Panc1 (cell line): ENCODE data around the gene MED8. TPM values are rescaled to one million over a fixed set of nuclear protein-coding genes. Genes with fewer than 3 reads are reported as not detected.

Experiments
- ATAC-seq: fragments of 200-7000 bp; cut with Tn5 transposase; 2 replicates; pipeline ENCODE4 v1.9.1; 2020; ENCODE audit warnings: mild to moderate bottlenecking, moderate library complexity
- BruUV-seq: library from RNA; stranded (reverse); fragments of 400-500 nt; replicated peaks from 2 replicates; lab custom pipeline; 2021; lab: Mats Ljungman, UMichigan
- CTCF ChIA-PET: fragments of 300-600 bp; sonication (Branson Sonifier 250); formaldehyde crosslinking; loops from one replicate; lab custom pipeline; 2022; ENCODE audit warnings: antibody characterized with exemption; lab: Charles Lee
- POLR2A ChIA-PET: fragments of 300-600 bp; sonication (Branson Sonifier 250); formaldehyde crosslinking; loops from one replicate; lab custom pipeline; 2022; ENCODE audit warnings: antibody characterized with exemption; lab: Charles Lee
- DNase-seq: peaks from one replicate; pipeline ENCODE4 v3.0.0-alpha.2; 2010; ENCODE audit warnings: low read depth, low spot score
- H3K27ac ChIP-seq: 2 replicates; pipeline ENCODE4 v1.5.1; 2011; ENCODE audit warnings: mild to moderate bottlenecking, low read length, inconsistent platforms
- H3K27me3 ChIP-seq: fragments of 200-500 bp; sonication (Bioruptor generic); 2 replicates; pipeline ENCODE4 v1.6.0; 2014; ENCODE audit warnings: low read length, inconsistent platforms; ENCODE audit not compliant: control insufficient read depth, insufficient read depth
- H3K36me3 ChIP-seq: fragments of 200-500 bp; sonication (Bioruptor generic); 2 replicates; pipeline ENCODE4 v1.5.1; 2014; ENCODE audit warnings: inconsistent platforms, mild to moderate bottlenecking, low read length, moderate library complexity; ENCODE audit not compliant: control insufficient read depth, insufficient read depth
- H3K4me1 ChIP-seq: 2 replicates; pipeline ENCODE4 v1.5.1; 2011; ENCODE audit warnings: inconsistent platforms, mild to moderate bottlenecking, low read length, moderate library complexity; ENCODE audit not compliant: control insufficient read depth, insufficient read depth
- H3K4me3 ChIP-seq, 2 experiments: 2 replicates each; pipeline ENCODE4 v1.5.1; 2011 to 2012; ENCODE audit warnings: low read depth in 2 of 2, low read length in 2 of 2, mild to moderate bottlenecking in 2 of 2, inconsistent platforms in 1 of 2, moderate library complexity in 1 of 2
- H3K9me3 ChIP-seq: fragments of 200-500 bp; sonication (Bioruptor generic); 2 replicates; pipeline ENCODE4 v1.5.1; 2014; ENCODE audit warnings: low read depth, mild to moderate bottlenecking, inconsistent platforms, low read length, moderate library complexity; ENCODE audit not compliant: control insufficient read depth, insufficient read depth
- CTCF ChIP-seq: fragments of 450-650 bp; IDR thresholded peaks from 2 replicates; pipeline ENCODE4 v1.5.1; 2017; ENCODE audit warnings: mild to moderate bottlenecking
- POLR2AphosphoS5 ChIP-seq: IDR thresholded peaks from 2 replicates; pipeline ENCODE4 v1.6.1; 2012; ENCODE audit warnings: mild to moderate bottlenecking, low read depth, low read length, moderate library complexity
- SIN3A ChIP-seq: IDR thresholded peaks from 2 replicates; pipeline ENCODE4 v1.6.1; 2012; ENCODE audit warnings: low read depth, mild to moderate bottlenecking, low read length, moderate library complexity, borderline replicate concordance; ENCODE audit not compliant: insufficient read depth
- TCF7L2 ChIP-seq: IDR thresholded peaks from 2 replicates; pipeline ENCODE4 v1.6.1; 2011; ENCODE audit warnings: mild to moderate bottlenecking, low read depth, low read length, inconsistent platforms
- in situ Hi-C: cut with HindIII; loops from 2 replicates; pipeline ENCODE4 v1.10.0; 2016; ENCODE audit warnings: low sequenced_read_pairs, low pct_unique_long_range_greater_than_20kb
- intact Hi-C: fragments of 100-400 bp; cut with micrococcal nuclease; formaldehyde crosslinking; loops from one replicate; pipeline ENCODE4 v1.10.0; 2022; ENCODE audit not compliant: unreplicated experiment
- total RNA-seq: library from RNA; stranded (reverse); gene quantifications from one replicate; pipeline ENCODE4 v1.2.1, GENCODE V29; 2021; ENCODE audit not compliant: unreplicated experiment
- TF ChIP-seq, protein P1 (sequence below), 2 experiments: IDR thresholded peaks; 2 replicates each; pipeline ENCODE4 v1.6.1; 2011 to 2012; ENCODE audit warnings: low read depth in 2 of 2, control low read depth in 1 of 2, low read length in 1 of 2, mild to moderate bottlenecking in 1 of 2, moderate library complexity in 1 of 2; ENCODE audit not compliant: insufficient read depth in 1 of 2

Gene MED8
- total RNA-seq, 1 experiment from 2014 or later = 50.8 TPM

DNA sequence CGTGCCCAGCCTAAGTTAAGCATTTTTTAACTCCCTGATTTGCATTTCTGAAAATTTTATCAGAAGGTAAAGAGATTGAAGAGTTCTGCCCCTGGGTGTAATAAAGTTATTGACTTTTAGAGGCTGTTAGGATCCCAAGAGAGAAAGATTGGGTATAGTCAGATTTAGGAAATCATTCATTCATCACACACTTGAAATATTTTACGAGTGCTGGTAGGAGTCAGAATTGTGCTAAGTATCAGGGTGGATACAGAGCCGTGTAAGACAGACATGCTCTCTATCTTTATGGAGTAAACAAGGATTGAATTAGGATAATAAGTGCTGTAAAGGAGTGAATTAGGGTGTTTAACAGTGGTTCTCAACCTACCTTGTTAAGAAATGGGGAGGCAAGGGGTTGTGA is 3.1 kb upstream of the MED8 start:
- H3K27ac ChIP-seq = no peak overlapping the region
- peaks cover 8% of the 10 kb centered on the region; the same call in 1 of the 2 replicates for H3K36me3 ChIP-seq
- DNase-seq (no peak), ATAC-seq (no peak)
- intact Hi-C loops (no loop called here), in situ Hi-C loops (no loop called here)
- no TSS peak for BruUV-seq
- ChIA-PET POLR2A (no interaction called here), CTCF (no interaction called here)
- H3K4me1 ChIP-seq = peaks cover 14% of the 10 kb centered on the region
- no peaks in the 10 kb centered on the region for H3K9me3 ChIP-seq
- no peaks in the 10 kb centered on the region for H3K27me3 ChIP-seq
- H3K4me3 ChIP-seq = no peak overlapping the region
- TF ChIP-seq, protein P1, sequence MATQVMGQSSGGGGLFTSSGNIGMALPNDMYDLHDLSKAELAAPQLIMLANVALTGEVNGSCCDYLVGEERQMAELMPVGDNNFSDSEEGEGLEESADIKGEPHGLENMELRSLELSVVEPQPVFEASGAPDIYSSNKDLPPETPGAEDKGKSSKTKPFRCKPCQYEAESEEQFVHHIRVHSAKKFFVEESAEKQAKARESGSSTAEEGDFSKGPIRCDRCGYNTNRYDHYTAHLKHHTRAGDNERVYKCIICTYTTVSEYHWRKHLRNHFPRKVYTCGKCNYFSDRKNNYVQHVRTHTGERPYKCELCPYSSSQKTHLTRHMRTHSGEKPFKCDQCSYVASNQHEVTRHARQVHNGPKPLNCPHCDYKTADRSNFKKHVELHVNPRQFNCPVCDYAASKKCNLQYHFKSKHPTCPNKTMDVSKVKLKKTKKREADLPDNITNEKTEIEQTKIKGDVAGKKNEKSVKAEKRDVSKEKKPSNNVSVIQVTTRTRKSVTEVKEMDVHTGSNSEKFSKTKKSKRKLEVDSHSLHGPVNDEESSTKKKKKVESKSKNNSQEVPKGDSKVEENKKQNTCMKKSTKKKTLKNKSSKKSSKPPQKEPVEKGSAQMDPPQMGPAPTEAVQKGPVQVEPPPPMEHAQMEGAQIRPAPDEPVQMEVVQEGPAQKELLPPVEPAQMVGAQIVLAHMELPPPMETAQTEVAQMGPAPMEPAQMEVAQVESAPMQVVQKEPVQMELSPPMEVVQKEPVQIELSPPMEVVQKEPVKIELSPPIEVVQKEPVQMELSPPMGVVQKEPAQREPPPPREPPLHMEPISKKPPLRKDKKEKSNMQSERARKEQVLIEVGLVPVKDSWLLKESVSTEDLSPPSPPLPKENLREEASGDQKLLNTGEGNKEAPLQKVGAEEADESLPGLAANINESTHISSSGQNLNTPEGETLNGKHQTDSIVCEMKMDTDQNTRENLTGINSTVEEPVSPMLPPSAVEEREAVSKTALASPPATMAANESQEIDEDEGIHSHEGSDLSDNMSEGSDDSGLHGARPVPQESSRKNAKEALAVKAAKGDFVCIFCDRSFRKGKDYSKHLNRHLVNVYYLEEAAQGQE (IDR thresholded peaks at IDR 0.05; ENCODE audit: insufficient read depth in 1 of 2, low read depth in 2 of 2, low read length in 1 of 2) = no peak
- TF ChIP-seq TCF7L2 (no peak), CTCF (no peak), SIN3A (no peak), POLR2AphosphoS5 (no peak)

DNA sequence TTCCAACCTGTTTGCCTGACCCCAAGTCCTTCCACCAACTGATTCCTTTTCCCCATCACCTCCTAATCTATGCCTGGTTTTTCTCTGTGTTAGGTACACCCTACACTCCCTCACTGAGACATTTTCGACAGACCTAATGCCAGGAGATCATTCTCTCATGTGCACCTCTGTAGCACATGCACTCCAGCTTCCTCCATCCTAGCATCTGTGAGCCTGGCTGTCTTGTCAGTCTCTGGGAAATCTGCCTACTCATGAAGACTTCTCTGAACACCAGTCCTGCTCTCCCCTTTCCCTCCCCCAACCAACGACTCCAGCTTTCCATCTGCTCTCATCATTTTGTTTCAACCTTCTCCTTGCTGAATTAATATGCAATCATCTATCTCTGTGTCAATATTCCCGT is 987 bp downstream of the MED8 start:
- intact Hi-C loops (no loop called here), in situ Hi-C loops (no loop called here)
- TF ChIP-seq SIN3A = no peak
- TF ChIP-seq POLR2AphosphoS5 = no peak
- BruUV-seq = no TSS peak
- H3K36me3 ChIP-seq = peaks cover 28% of the 10 kb centered on the region
- peak overlapping the region; percentile 73 to 81 for H3K4me3 ChIP-seq
- no peaks in the 10 kb centered on the region for H3K9me3 ChIP-seq
- POLR2A ChIA-PET = no interaction called here
- ATAC-seq (no peak), DNase-seq (no peak)
- H3K27ac ChIP-seq = peak overlapping the region; percentile 90
- peaks cover 14% of the 10 kb centered on the region for H3K4me1 ChIP-seq
- no peaks in the 10 kb centered on the region for H3K27me3 ChIP-seq
- CTCF ChIA-PET = no interaction called here

DNA sequence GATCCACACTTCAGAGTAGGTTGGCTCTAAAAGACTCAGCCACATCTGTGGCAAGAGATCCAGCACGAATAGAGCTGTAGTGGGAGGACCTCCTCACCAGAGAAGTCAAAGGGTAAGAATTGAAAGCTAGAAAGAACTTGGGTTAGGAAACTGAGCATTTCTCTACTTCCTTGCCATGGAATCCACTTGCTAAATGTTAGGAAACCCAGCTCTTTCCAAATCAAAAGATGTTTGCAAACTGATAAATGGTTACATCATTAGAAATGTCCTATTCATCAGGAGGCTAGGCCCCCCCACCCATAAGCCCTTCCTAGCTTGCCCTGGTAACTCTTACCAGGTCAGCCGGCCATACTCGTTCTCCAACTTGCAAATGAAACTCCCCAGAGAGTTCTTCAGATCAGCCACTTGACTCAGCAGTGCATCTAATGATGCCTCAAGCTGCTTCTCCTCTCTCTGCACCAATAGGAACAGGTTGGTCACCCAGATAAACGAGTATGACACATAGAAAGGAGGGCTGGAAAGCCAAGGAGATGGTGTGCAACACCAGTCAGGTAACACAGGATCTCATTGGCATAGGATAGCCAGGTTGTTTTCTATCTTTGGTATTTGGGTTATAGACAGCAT is 1.5 kb downstream of the MED8 start:
- ATAC-seq (no peak), DNase-seq (no peak)
- H3K4me1 ChIP-seq = peaks cover 14% of the 10 kb centered on the region
- H3K9me3 ChIP-seq = no peaks in the 10 kb centered on the region
- no TSS peak for BruUV-seq
- no peak for TF ChIP-seq TCF7L2
- no peak for TF ChIP-seq CTCF
- no peak for TF ChIP-seq SIN3A
- no peak for TF ChIP-seq POLR2AphosphoS5
- TF ChIP-seq, protein P1 (IDR thresholded peaks at IDR 0.05; ENCODE audit: insufficient read depth in 1 of 2, low read depth in 2 of 2, low read length in 1 of 2) = no peak
- intact Hi-C loops (no loop called here), in situ Hi-C loops (no loop called here)
- ChIA-PET POLR2A (no interaction called here), CTCF (no interaction called here)
- peaks cover 31% of the 10 kb centered on the region for H3K36me3 ChIP-seq
- H3K4me3 ChIP-seq = peak overlapping the region; percentile 73 to 81
- H3K27me3 ChIP-seq = no peaks in the 10 kb centered on the region
- 0 out of 2 replicates have a peak overlapping the region, but pooled peaks have one; percentile 18 for H3K27ac ChIP-seq
